Uterus (tissue), 2 donors: Measurements from ENCODE around the gene STBD1.
"Not testable (repeated sequence)": the region's sequence is repeated elsewhere in the genome, so short reads cannot be mapped to it uniquely, and the experiment has no call there.

Experiments used
- POLR2A ChIP-seq, 2 donors: fragments of 450-650 bp; IDR thresholded peaks; one replicate each; pipeline ENCODE4 v1.6.1; 2016; ENCODE audit warnings: antibody characterized with exemption in 2 of 2, mild to moderate bottlenecking in 1 of 2, moderate library complexity in 1 of 2
- TF ChIP-seq, protein P1 (sequence below), 4 experiments: fragments of 200-600 bp in 2 of 4; fragments of 450-650 bp in 2 of 4; sonication (generic) in 2 of 4; IDR thresholded peaks; one replicate each; pipeline ENCODE4 v1.5.1; 2016 to 2019; ENCODE audit warnings: antibody characterized with exemption in 4 of 4, mild to moderate bottlenecking in 2 of 4, moderate library complexity in 1 of 4

DNA sequence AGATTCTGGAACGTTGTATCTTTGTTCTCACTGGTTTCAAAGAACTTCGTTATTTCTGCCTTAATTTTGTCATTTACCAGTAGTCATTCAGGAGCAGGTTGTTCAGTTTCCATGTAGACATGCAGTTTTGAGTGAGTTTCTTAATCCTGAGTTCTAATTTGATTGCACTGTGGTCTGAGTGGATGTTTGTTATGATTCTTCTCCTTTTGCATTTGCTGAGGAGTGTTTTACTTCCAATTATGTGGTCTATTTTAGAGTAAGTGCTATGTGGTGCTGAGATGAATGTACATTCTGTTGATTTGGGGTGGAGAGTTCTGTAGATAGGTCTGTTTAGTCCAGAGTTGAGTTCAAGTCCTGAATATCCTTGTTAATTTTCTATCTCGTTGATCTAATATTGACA is 18.7 kb upstream of the STBD1 start:
- not testable (repeated sequence) for TF ChIP-seq POLR2A (IDR thresholded peaks at IDR 0.05)
- TF ChIP-seq, protein P1, sequence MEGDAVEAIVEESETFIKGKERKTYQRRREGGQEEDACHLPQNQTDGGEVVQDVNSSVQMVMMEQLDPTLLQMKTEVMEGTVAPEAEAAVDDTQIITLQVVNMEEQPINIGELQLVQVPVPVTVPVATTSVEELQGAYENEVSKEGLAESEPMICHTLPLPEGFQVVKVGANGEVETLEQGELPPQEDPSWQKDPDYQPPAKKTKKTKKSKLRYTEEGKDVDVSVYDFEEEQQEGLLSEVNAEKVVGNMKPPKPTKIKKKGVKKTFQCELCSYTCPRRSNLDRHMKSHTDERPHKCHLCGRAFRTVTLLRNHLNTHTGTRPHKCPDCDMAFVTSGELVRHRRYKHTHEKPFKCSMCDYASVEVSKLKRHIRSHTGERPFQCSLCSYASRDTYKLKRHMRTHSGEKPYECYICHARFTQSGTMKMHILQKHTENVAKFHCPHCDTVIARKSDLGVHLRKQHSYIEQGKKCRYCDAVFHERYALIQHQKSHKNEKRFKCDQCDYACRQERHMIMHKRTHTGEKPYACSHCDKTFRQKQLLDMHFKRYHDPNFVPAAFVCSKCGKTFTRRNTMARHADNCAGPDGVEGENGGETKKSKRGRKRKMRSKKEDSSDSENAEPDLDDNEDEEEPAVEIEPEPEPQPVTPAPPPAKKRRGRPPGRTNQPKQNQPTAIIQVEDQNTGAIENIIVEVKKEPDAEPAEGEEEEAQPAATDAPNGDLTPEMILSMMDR (IDR thresholded peaks at IDR 0.05) = not testable (repeated sequence)
